B cell (primary cell): ENCODE results near the gene ROR2. TPM values are rescaled to one million over a fixed set of nuclear protein-coding genes. Genes with fewer than 3 reads are reported as not detected.

ENCODE experiments used
- ATAC-seq: fragments of 200-7000 bp; cut with Tn5 transposase; one replicate; pipeline ENCODE4 v1.10.0; 2021; ENCODE audit warnings: low read depth, mild to moderate bottlenecking, moderate number of reproducible peaks, moderate library complexity
- CTCF ChIA-PET: fragments of 350-600 bp; sonication (Branson Sonifier 250); formaldehyde crosslinking; loops from one replicate; lab custom pipeline; 2021; ENCODE audit warnings: antibody characterized with exemption, inconsistent platforms; lab: Charles Lee
- POLR2A ChIA-PET: fragments of 350-600 bp; sonication (Branson Sonifier 250); formaldehyde crosslinking; loops from one replicate; lab custom pipeline; 2021; ENCODE audit warnings: antibody characterized with exemption; lab: Charles Lee
- DNase-seq: peaks from one replicate; pipeline ENCODE4 v3.0.0; 2013
- H2AFZ ChIP-seq: 2 replicates; pipeline ENCODE4 v1.6.1; 2012; ENCODE audit warnings: mild to moderate bottlenecking, low read depth, low read length; ENCODE audit not compliant: insufficient read depth, poor library complexity, severe bottlenecking
- H3K27ac ChIP-seq, 2 donors: 1 replicate in 1 of 2; 2 replicates in 1 of 2; pipeline ENCODE4 v1.5.1; 2012 to 2013; ENCODE audit warnings: low read length in 2 of 2, mild to moderate bottlenecking in 2 of 2, moderate library complexity in 1 of 2
- H3K27me3 ChIP-seq, 4 experiments: fragments of 200-600 bp in 1 of 4; sonication (generic) in 1 of 4; replicated peaks in 1 of 4; 1 replicate in 2 of 4; 2 replicates in 2 of 4; pipeline versions ENCODE4 v1.6.1 to v1.7.0; 2013 to 2016; ENCODE audit warnings: low read length in 3 of 4, mild to moderate bottlenecking in 2 of 4, mixed read lengths in 1 of 4, moderate library complexity in 1 of 4; ENCODE audit not compliant: insufficient read depth in 4 of 4, control insufficient read depth in 3 of 4; ENCODE audit errors: control extremely low read depth in 1 of 4
- H3K36me3 ChIP-seq, 2 experiments: replicated peaks in 1 of 2; 1 replicate in 1 of 2; 2 replicates in 1 of 2; pipeline versions ENCODE4 v1.6.1 to v1.7.1; 2013; ENCODE audit warnings: low read length in 1 of 2; ENCODE audit not compliant: insufficient read depth in 2 of 2, control insufficient read depth in 1 of 2; ENCODE audit errors: control extremely low read depth in 1 of 2, extremely low read depth in 1 of 2
- H3K4me1 ChIP-seq, 2 donors: fragments of 200-600 bp in 1 of 2; sonication (generic) in 1 of 2; 1 replicate in 1 of 2; 2 replicates in 1 of 2; pipeline versions ENCODE4 v1.5.1 to v1.6.1; 2013 to 2017; ENCODE audit warnings: low read length in 2 of 2; ENCODE audit not compliant: control insufficient read depth in 2 of 2, insufficient read depth in 2 of 2
- H3K4me2 ChIP-seq: replicated peaks from 2 replicates; pipeline ENCODE3; 2012; ENCODE audit warnings: mild to moderate bottlenecking, low read depth, low read length; ENCODE audit not compliant: poor library complexity, severe bottlenecking
- H3K4me3 ChIP-seq, 5 experiments: fragments of 200-600 bp in 1 of 5; sonication (generic) in 1 of 5; 1 replicate in 3 of 5; 2 replicates in 2 of 5; pipeline versions ENCODE4 v1.5.1 to v1.7.0; 2011 to 2016; ENCODE audit warnings: low read length in 4 of 5, mild to moderate bottlenecking in 4 of 5, low read depth in 2 of 5, control low read depth in 1 of 5, moderate library complexity in 1 of 5; ENCODE audit not compliant: insufficient read depth in 1 of 5; ENCODE audit errors: control extremely low read depth in 1 of 5, extremely low read depth in 1 of 5
- H3K79me2 ChIP-seq: fragments of 200-600 bp; sonication (generic); one replicate; pipeline ENCODE4 v1.6.0; 2016; ENCODE audit warnings: low read length; ENCODE audit not compliant: control insufficient read depth, insufficient read depth
- H3K9ac ChIP-seq: fragments of 200-600 bp; sonication (generic); 2 replicates; pipeline ENCODE4 v1.6.1; 2017; ENCODE audit warnings: mild to moderate bottlenecking, low read length, moderate library complexity
- H3K9me3 ChIP-seq, 3 donors: one replicate each; pipeline versions ENCODE4 v1.6.1 to v1.7.1; 2013; ENCODE audit warnings: low read length in 2 of 3; ENCODE audit not compliant: control insufficient read depth in 2 of 3, insufficient read depth in 1 of 3; ENCODE audit errors: control extremely low read depth in 1 of 3
- H4K20me1 ChIP-seq: 2 replicates; pipeline ENCODE4 v1.6.0; 2012; ENCODE audit warnings: mild to moderate bottlenecking, low read length; ENCODE audit not compliant: insufficient read depth, control insufficient read depth, poor library complexity, severe bottlenecking
- H3K27ac Mint-ChIP-seq: one replicate; pipeline ENCODE4 v1.8.0; 2021; ENCODE audit warnings: mixed read lengths
- H3K27me3 Mint-ChIP-seq: one replicate; pipeline ENCODE4 v1.8.0; 2021; ENCODE audit warnings: mixed read lengths
- H3K4me1 Mint-ChIP-seq: one replicate; pipeline ENCODE4 v1.8.0; 2021; ENCODE audit warnings: mixed read lengths
- H3K4me3 Mint-ChIP-seq: one replicate; pipeline ENCODE4 v1.8.0; 2021; ENCODE audit warnings: mixed read lengths
- H3K9me3 Mint-ChIP-seq: one replicate; pipeline ENCODE4 v1.8.0; 2022; ENCODE audit warnings: mixed read lengths; ENCODE audit not compliant: insufficient read depth
- CTCF ChIP-seq: fragments of 200-600 bp; IDR thresholded peaks from one replicate; pipeline ENCODE4 v1.8.0; 2022; ENCODE audit warnings: antibody characterized with exemption, mild to moderate bottlenecking
- EZH2 ChIP-seq: IDR thresholded peaks from 2 replicates; pipeline ENCODE4 v1.6.1; 2012; ENCODE audit warnings: borderline replicate concordance, low read depth, mild to moderate bottlenecking, moderate library complexity, low read length; ENCODE audit not compliant: insufficient read depth, poor library complexity, severe bottlenecking
- WGBS: methylation state at CpG from one replicate; pipeline ENCODE4 v1.1.5; 2013; ENCODE audit warnings: missing lambda C conversion rate; ENCODE audit not compliant: insufficient coverage; 5-methylcytosine and 5-hydroxymethylcytosine counted together
- intact Hi-C: fragments of 100-400 bp; cut with micrococcal nuclease; formaldehyde crosslinking; loops from one replicate; pipeline ENCODE4 v1.10.0; 2022
- polyA plus RNA-seq: library from polyadenylated mRNA; depleted of rRNA; stranded (reverse); fragments of >200 nt; gene quantifications from 2 replicates; pipeline ENCODE4 v1.2.3, GENCODE V29; 2012
- total RNA-seq, 2 donors: library from RNA; stranded (reverse); fragments of 120-200 nt in 1 of 2; gene quantifications; 1 replicate in 1 of 2; 2 replicates in 1 of 2; pipeline versions ENCODE4 v1.2.3 to v1.2.4, GENCODE V29; 2013 to 2022

The ROR2 gene
- total and polyA plus RNA-seq, 2 donors (not counting 1 experiment from before 2014, with no cell fraction given): 0.21 to 0.49 TPM

DNA sequence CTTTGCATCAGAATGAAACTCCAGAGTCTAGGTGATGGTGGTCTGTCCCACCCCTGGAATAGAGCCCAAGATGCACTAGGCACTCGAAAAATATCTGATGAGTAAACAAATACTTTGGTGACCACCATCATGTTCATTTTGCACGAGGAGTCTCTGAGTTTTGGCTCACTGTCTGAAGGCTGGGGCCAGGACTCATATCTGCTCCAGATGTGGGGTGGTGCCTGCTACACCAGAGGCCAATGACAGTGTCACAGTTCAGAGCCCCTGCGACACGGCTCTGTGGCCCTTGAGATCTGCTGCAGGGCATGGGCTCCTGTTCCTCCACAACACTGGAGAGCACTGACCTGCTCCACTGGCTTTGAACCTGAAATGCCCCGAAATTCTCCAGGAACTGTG, 164.6 kb downstream of the ROR2 start:
- Histone ChIP-seq H3K4me3 (no peak overlapping the region), H3K27me3 (peaks cover 0 to 11% (median 2%) of the 10 kb centered on the region in 4 experiments), H3K79me2 (no peaks in the 10 kb centered on the region), H3K36me3 (no peaks in the 10 kb centered on the region), H4K20me1 (no peaks in the 10 kb centered on the region), H3K4me2 (no peak overlapping the region), H3K27ac (no peak overlapping the region), H3K9me3 (peaks cover 0 to 11% (median 0%) of the 10 kb centered on the region in 3 donors), H2AFZ (no peak overlapping the region), H3K9ac (no peak overlapping the region), H3K4me1 (no peaks in the 10 kb centered on the region)
- intact Hi-C loops: no loop called here
- DNase-seq (no peak), ATAC-seq (no peak)
- no peak overlapping the region for H3K4me3 Mint-ChIP-seq
- POLR2A ChIA-PET: no interaction called here
- H3K4me1 Mint-ChIP-seq: no peaks in the 10 kb centered on the region
- CTCF ChIA-PET: no interaction called here
- WGBS: 81% methylated on average over 5 of the region's 5 CpGs
- peaks cover 3% of the 10 kb centered on the region for H3K9me3 Mint-ChIP-seq
- TF ChIP-seq EZH2 (no peak), CTCF (no peak)
- peaks cover 41% of the 10 kb centered on the region for H3K27me3 Mint-ChIP-seq
- H3K27ac Mint-ChIP-seq: no peak overlapping the region

DNA sequence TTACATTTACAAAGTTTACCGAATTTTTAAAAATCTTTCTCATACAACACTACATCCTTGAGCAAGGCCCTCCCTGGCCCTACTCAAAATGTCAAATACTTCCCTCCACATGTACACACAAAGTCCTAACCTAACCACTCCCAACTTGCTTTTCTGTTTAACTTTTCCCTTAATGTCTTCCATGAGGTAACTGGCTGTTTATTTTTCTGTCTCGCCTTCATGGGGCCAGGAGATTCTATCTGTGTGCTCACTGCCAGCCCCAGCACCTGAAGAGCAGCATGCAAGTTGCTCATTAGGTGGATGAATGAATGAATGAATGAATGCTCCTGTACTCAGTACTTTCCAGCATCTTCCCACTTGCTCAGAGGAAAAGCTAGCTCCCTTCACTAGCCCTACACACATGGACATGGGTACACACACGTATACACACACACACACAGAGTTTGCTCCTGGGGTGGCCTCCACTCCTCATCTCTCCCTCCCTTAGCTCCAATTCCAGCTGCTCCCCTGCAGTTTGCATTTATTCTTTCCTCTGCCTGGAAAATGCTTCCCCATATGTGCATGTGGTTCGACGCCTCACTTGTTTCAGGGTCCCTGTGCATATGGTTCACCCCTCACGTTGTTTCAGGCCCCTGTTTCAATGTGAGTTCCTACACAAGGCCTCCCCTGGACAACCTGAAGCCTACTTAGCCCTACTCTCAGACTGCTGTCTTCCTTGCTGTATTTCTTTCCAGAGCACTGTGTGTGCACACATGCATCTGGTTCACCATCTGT, 165.2 kb downstream of the ROR2 start:
- Histone ChIP-seq H3K4me1 (no peaks in the 10 kb centered on the region), H3K4me3 (no peak overlapping the region), H3K9ac (no peak overlapping the region), H2AFZ (no peak overlapping the region), H3K9me3 (peaks cover 0 to 11% (median 0%) of the 10 kb centered on the region in 3 donors), H3K4me2 (no peak overlapping the region), H3K27me3 (peaks cover 0 to 11% (median 2%) of the 10 kb centered on the region in 4 experiments), H3K27ac (no peak overlapping the region), H3K36me3 (no peaks in the 10 kb centered on the region), H4K20me1 (no peaks in the 10 kb centered on the region), H3K79me2 (no peaks in the 10 kb centered on the region)
- ATAC-seq (no peak), DNase-seq (no peak)
- Mint-ChIP-seq H3K4me3 (no peak overlapping the region), H3K27ac (no peak overlapping the region), H3K27me3 (peaks cover 41% of the 10 kb centered on the region), H3K9me3 (peaks cover 3% of the 10 kb centered on the region), H3K4me1 (no peaks in the 10 kb centered on the region)
- ChIA-PET POLR2A (no interaction called here), CTCF (no interaction called here)
- TF ChIP-seq CTCF: no peak
- no peak for TF ChIP-seq EZH2
- 94% methylated on average over 5 of the region's 6 CpGs for whole genome bisulfite sequencing
- intact Hi-C loops: no loop called here
